ENCODE results near the gene PAGE3.
A peak's percentile ranks its signal among the peaks of the same experiment; 100 is the strongest.

The PAGE3 gene, protein sequence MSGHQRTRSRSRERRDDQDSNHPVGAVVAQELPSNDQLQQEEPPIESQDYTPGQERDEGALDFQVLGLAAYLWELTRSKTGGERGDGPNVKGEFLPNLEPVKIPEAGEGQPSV

DNA sequence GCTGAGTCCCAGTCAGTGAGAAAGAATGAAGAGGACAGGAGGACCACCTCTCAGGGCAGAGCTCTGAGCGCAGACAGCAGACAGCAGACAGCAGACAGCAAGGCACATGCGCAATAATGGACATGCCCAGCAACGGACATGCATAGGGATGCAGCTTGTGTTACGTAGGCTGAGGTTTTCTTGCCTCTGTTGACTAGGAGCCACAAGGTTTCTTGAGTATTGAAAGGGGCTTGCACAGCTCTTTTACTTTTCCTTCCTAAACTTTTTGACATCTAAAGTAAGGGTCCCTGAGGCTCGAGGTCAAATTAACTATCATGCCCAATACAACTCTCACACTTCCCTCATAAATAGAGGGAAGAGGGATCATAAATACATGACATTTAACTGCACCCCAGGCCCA lies at the start of gene PAGE3:
Gene PAGE3, minus strand, starts transcription at position 101 of the 400 bp plus-strand sequence. CDS start 1,013 bp downstream, outside the sequence.
- no peak for DNase-seq

DNA sequence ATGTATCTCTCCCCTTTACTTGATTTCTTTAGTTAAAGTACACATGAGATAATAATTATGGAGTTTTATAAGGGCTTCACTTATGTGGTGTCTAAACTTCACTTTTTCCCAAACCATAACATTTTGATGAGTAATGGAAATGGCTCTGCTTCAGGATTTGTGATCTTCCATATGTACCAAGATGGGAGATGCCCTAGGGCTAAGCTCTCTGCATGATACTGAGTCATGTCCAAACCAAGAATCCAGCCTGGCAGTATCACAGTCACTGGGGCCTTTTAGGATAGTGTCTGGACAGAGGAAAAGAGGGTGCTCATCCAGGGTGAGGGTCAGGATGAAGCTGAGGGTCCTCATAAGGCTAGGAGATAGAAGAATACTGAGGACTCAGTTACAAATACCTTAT lies 47.9 kb upstream of the PAGE3 start:
- no peak for DNase-seq

DNA sequence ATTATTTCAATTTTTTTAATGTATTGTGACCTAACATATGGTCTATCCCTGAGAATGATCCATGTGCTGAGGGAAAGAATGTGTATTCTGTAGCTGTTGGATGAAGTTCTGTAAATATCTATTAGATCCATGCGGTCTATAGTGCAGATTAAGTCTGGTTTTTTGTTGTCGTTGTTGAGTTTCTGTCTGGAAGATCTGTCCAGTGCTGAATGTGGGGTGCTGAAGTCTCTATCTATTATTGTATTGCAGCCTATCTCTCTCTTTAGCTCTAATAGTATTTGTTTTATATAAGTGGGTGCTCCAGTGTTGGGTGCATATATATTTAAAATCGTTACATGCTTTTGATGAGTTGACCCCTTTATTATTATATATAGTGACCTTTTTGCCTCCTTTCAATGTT lies 26.2 kb upstream of the PAGE3 start:
- DNase-seq: no peak

DNA sequence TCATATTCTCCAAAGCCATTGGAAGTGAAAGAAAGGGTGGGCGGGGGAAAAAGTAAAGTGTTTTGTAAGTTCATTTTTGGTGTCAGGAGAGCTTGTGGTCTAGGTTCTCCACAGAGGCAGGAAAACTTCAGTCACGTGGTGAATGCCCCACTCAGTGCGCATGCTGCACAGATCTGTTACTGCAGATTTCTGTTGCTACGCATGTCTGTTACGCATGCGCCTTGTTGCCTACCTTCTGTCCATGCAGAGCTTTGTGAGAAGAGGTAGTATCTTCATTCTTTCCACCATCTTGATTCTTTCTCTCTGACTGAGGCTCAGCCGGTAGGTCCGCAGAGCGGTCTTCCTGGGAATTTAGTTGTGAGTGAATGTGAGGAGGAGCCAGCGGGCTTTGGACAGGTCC lies 15.1 kb upstream of the PAGE3 start:
- DNase-seq: no peak

DNA sequence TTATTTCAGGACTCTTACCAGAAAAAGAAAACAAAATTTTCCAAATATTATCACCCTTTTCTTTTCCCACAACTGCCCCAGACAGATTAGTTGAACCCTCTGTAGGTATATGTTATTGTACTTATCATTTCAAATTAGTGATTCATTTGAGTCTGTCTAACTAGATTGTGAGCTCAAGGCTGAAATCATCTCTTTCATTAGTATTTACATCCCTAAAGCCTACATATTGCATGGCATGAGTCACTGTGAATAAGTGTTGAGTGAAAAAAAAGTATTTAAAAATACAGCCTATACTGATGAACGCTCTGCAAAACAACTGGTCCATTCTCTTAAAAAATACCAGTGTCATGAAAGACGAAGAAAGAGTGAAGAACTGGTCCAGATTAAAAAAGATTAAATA lies 3.9 kb downstream of the PAGE3 start:
- DNase-seq: no peak

DNA sequence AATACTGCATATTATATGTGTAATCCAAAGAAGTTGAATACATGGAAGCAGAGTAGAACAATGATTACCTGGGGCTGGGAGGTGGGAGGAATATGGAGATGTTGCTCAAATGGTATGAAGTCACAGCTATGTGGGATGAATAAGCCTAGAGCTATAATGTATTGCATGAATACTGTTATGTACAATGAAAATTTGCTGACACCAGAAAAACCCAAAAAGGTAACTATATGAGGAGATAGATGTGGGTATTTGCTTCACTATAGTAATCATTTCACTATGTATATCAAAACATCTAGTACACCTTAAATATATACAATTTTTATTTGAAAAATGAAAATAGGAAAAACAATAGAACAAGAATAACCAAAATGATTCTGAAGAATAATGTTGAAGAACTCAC lies 11.2 kb downstream of the PAGE3 start:
- DNase-seq: no peak

DNA sequence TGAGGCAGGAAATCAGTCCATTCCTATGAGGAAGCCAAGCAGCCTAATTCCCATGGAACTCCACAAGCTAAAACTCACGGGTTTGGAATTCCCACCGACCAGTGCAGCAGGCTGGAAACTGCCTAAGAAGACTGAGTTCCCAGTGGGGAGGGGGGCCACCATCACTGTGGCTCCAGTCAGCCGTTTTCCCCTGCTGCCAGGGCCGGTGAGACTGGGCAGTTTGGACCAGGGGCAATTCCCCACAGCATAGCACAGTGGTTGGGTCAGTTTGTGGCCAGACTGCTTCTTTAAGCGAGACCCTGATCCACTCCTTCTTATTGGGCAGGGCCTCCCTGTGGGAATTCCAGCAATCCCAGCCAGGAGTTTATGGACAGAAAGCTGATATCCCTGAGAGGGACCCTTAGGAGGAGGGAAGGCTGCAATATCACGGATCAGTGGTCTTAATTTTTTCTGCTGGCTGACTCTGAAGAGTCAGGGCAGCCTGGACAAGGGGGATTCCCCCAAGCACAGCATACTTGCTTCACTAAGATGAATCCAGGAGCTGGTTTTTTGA lies 23.9 kb downstream of the PAGE3 start:
- DNase-seq: no peak

DNA sequence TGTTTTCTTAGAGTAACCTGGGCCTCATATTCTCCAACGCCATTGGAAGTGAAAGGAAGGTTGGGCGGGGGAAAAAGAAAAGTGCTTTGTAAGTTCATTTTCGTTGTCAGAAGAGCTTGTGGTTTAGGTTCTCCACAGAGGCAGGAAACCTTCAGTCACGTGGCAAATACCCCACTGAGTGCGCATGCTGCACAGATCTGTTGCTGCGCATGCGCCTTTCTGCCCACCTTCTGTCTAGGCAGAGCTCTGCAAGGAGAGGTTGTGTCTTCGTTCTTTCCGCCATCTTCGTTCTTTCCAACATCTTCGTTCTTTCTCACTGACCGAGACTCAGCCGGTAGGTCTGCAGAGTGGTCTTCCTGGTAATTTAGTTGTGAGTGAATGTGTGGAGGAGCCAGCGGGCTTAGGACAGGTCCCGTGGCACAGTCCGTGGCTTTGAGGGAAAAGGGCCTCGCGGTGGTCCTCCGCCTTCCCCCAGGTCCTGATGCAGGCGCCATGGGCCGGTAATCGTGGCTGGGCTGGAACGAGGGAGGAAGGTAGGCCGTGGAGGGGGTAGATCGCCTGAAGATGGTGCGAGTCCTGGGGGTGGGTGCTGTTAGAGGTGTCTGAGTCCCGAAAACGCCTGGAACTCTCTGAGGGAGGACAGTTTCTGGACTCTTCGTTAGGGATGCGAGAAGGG lies 44.5 kb downstream of the PAGE3 start, which contains the start of gene PAGE5:
Gene PAGE5, plus strand, starts transcription at position 228 of the 676 bp plus-strand sequence. CDS start 1,037 bp downstream, outside the sequence.
- no peak for DNase-seq

DNA sequence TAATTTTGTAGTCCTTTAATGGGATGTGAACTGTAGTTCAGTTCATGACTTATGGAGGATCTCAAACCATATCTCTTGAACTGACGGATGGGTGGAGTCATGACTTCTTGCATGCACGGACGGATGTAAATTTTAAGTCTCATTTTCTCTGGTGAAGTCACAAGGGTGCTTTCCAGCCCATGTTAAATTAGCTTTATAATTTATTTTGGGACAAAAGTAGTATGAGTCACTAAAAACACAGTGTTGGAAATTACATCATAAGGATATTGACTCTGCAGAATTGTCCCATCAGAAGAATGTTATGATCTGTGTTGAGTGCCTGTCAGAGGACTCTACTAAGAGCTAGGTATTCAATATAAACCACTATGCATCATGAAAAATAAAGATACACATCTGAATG lies 51.3 kb downstream of the PAGE3 start:
- no peak for DNase-seq

DNA sequence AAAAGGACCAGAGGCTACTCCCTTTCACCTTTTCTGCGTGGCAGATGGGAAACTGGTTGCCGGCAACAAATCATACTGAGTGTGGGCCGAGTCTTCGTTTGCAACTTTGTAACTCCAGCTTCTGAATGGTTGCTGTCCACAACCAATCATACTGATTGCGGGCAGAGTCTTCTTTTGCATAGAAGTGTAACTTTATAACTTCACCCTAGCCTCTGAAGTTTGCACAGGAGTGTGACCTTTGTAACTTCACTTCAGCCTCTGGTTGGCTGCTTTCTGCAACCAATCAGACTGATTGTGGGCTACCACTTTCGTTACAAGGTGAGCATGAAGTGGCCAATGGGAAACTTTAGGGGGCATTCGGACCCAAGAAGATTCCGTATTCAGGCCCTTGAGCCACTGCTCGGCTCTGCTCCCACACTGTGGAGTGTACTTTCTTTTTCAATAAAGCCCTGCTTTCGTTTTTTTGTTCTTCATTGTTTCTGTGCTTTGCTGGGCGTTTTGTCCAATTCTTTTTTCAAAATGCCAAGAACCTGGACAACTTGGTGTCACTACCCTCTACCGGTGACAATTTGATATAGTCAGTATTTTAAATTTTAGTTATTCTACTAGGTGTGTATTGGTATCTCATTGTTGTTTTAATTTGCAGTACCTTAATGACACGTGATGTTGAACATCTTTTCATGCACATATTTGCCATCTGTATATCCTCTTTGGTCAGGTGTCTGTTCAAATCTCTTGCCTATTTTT lies 53.6 kb downstream of the PAGE3 start:
- DNase-seq: peak in 1 of 2 experiments; percentile 4

All from NCI-H524 (cell line).